HG02973 (cell line): ENCODE results near the gene FBXO8.

Experiments used
- ATAC-seq: cut with Tn5 transposase; IDR thresholded peaks from one replicate; pipeline ENCODE4 v1.9.1; 2021; ENCODE audit warnings: moderate library complexity; ENCODE audit not compliant: unreplicated experiment

The FBXO8 gene

DNA sequence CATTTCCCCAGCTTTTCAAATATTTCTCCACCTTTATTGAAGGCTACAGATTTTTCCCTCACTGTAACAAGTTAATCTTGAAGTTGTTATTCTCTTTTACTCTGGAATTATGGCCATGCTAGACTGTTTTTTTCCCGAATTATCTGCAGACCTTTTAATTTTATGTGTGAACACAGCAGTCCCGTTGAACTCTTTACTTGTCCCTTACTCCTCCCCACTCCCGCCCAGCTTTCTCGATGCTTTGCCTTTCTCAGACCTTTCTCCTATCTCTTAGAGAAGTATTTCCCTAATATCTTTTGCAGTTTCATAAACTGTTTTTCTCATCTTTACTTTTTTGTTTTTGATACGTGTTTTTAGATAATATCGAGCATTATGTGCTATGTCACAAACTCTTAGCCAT is 1.0 kb upstream of the FBXO8 start:
- ATAC-seq: no peak

DNA sequence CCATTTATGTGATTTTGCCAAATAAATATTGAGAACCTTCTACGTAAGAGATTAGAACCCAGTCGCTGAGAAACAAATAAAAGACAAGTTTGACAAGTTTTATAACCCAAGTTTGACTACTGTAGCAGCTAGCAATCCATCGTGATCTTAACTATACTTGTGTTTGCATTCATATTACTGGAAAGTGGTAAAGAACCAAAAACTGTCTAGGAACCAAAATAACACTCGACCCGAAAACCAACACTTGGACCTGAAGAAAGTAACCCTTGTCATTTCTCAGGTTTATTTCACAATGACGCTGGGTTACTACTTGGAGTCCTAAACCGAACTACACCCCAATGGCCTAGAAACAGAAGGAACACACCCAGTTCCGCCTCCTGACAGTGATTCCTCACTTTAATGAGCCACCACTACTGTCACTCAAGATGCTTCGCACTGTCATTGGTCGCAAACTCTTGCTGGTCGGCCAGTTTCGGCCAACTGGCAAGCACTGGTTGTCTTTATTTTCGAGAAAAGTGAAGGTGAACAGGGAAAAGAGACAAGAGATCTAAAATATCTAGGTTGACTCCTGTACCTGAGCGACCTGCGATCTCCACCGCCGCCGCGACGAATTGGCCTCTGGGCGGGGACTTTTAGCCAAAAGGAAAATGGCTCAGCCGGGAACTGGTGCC is 496 bp downstream of the FBXO8 start:
- ATAC-seq: peak; percentile 98

- ATAC-seq: no peak
These were observed 1.6 kb downstream of the FBXO8 start for GRCh38 chr4:174281901-174282300.

DNA sequence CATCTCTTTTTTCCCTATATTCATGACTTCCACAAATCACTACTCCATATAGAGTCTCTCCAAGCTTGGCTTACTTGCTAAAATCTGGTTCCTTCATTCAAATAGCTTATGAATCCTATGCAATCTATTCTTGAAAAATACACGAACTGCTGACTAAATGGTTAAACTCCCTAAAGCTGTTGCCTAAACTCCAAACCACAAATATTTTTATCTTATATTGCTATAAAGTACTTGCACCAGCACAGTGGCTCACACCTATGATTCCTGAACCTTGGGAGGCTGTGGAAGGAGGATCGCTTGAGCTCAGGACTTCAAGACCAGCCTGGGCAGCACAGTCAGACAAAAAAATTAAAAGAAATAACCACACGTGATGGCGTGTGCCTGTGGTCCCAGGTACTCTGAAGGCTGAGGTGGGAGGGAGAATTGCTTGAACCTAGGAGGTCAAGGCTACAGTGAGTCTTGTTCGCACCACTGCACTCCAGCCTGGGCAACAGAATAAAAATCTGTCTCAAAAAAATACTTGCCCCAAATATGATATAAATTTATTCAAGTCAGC is 2.2 kb downstream of the FBXO8 start:
- no peak for ATAC-seq

DNA sequence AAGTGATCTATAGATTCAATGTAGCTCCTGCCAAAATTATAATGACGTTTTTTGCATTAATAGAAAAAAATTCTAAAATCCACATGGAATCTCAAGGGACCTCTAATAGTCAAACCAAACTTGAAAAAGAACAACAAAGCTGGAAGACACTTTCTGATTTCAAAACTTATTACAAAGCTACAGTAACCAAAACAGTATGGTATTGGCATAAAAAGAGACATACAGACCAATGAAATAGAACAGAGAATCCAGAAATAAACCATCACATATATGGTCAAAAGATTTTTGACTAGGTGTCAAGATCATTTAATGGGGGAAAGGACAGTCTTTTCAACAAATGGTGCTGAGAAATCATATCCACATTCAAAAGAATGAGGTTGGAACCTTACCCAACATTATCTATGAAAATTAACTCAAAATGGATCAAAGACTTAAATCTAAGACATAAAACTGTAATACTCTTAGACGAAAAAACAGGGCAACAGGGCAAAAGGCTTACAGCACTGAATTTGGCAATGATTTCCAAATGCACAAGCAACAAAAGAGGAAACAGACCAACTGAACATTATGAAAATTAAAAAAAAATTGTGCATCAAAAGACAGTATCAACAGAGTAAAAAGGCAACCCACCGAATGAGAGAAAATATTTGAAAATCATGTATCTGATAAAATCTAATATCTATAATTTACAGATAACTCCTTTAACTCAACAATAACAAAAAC is 3.9 kb downstream of the FBXO8 start:
- no peak for ATAC-seq

- no peak for ATAC-seq
These were observed 5.0 kb downstream of the FBXO8 start for GRCh38 chr4:174278467-174278866.

DNA sequence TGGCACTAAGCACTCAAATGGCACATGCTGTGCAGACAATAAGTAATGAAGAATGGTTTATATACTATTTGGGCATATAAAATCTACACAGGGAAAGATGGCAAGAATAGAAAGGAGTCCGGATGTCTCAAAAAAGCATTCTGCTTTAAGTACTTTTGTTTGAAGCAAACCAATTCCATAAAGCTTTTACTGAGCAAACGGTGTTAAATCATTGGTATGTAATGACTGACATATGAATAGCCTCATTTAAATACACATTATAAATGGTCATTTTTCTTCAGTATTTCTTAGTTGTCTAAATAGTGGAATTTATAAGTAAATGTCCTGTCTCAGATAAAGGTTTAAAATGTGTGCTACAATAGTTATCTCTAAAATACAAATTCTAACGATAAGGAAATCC is 6.0 kb downstream of the FBXO8 start:
- ATAC-seq: no peak

DNA sequence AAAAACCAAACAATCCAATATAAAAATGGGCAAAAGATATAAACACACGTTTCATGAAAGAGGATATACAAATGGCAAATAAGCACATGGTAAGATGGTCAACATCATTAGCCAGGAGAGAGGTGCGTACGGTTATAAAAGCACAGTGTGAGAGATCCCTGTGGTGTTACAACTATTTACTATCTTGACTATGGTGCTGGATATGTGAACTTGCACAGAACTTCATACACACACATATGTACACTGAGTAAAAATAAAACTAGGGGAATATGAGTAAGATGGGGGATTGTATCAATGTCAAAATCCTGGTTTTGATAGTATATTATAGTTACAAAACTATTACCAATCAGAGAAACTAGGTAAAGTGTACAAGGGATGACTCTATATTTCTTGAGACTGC is 8.4 kb downstream of the FBXO8 start:
- ATAC-seq: no peak

- ATAC-seq: no peak
These were observed 9.0 kb downstream of the FBXO8 start for GRCh38 chr4:174274436-174274835.

DNA sequence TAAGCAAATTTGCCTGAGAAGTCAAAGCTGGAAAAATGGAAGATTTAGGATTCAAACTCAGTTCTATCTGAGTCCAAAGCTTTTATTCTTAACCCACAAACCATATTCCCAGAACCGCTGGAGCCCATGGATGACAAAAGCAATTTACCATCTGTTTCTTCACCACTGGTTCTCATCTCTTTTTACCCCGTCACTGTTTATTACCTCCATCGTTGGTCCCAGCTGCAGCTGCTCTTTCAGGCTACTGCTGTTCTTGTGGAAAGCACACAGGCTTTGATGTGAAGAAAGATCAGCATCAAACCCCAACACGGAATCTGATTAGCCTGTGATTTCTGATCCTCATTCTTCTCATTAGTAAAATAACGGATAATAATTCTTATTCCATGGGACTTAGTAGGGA is 9.5 kb downstream of the FBXO8 start:
- no peak for ATAC-seq

DNA sequence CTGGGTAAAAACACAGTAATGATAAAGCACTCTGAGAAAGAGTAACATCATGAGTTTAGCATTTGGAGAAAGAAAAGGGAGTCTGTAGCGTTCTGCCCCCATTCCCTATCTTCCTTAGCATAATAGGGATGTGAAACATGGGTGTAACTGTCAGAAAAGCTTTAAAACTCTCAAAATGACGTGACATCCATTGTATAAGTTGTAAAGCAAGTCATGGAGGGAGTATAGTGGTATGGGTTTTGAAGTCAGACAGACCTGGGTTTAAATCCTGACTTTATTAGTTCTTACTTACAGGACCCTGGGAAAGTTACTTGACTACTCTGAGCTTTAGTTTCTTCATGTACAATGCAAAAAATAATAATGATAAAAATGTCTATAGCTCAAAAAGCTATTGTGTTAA is 17.1 kb downstream of the FBXO8 start:
- no peak for ATAC-seq

- ATAC-seq: no peak
These were observed 17.6 kb downstream of the FBXO8 start for GRCh38 chr4:174265916-174266315.

DNA sequence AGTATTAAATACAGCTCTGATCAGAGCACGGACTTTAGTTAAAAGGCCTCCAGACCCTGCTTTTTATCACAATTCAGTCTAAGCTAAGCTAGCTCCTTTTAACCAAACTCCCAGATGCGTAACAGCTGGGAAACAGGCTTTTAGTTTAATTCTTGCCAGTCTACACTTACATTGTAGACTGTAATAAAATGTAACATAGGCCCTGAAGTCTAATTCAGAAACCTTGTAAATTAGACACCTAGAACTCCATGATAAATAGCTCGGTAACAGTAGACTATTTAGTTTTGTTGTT is 20.1 kb downstream of the FBXO8 start:
- ATAC-seq: no peak

DNA sequence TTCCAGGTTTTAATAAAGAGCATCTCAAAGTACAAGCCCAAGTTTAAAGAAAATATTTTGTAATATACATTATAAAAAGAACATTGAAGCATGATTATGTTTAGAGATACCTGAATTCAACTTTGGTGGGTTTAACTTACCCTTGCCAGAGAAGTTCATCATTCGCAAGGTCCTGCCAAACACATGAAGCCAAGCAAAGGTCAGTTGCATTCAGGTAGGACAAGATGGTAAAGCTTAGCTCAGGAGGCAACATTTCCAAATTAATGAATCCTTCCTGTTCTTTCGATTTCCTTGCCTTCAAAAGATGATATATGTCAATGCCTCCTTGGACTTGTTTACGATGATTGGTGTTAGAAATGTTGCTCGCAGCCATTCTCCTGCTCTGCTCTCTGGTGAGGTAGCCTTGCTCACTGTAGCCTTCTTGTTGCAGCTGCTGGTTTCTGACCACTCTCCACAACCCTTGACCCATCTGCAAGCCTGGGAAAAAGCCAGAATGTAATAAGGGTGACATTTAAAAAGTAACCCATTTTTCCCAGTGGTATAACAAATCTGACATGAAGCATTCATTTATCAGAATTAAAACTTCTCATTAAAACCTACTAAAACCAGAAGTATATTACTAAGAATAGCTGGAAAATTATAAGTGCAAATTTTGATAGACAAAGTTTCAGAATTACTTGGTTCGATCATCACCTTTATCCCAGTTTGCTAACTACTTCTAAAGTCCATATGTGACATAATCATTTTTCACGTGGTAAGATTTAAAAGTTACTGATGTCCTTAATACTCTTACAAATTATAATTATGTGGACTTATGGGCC is 20.6 kb downstream of the FBXO8 start:
- ATAC-seq: no peak

GRCh38 chr4:174261432-174261831 is 22.0 kb downstream of the FBXO8 start:
- peak; percentile 58 for ATAC-seq

GRCh38 chr4:174260099-174260498 is 23.4 kb downstream of the FBXO8 start:
- ATAC-seq: peak; percentile 56

DNA sequence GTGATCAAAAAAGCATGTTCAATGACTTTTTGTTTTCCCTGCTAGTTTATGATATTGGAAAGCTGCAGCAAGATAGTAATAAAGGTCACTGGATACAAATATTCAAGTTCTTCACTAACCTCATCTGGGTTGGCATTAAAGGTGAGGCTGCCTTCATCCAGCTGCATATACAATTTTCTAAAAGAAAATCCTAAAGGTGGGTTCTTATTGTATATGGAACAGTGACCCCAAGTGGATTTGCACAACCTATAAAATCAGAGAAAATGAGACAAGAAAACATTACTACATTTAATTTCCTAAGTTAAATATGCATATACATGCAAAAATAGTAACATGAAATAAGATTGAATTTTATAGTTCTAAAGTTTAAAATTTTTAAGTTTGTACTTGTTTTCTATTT is 23.9 kb downstream of the FBXO8 start:
- no peak for ATAC-seq

DNA sequence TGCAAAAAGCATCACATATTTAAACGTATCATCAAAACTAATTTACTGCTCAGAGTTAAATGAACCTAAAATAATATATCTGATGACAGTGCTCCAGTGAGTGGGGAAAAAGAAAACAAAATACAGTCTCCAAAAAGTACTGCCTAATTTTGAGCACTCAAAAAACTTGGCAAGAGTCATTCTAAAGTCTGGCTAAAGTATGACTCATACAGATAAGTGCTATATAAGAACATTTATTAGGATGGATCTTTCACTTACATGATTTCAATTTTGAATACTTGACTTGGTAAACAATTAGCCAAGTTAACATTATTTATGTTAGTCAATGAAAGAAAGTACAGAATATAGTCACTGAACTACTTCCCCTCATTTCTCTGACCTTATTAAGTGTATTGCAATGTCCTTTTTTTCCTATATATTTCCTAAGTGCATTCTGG is 27.2 kb downstream of the FBXO8 start:
- no peak for ATAC-seq

DNA sequence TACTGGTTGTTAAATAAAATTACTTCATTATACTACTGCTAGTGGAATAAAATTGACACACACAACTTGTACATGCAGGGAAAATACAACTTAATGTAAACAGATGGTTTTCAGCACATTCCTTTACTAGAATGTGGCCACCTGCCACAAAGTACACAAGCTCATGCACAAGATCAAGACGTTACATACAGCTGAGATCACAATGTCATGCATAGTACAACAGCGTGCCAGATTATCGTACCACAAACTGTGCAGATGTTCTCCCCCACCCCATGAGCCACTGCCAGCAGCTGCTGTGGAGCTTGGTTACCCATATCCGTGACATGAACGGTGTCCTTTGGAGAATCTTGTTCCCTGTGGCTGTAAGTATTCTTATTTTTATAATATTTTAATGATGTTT is 27.7 kb downstream of the FBXO8 start:
- ATAC-seq: no peak

DNA sequence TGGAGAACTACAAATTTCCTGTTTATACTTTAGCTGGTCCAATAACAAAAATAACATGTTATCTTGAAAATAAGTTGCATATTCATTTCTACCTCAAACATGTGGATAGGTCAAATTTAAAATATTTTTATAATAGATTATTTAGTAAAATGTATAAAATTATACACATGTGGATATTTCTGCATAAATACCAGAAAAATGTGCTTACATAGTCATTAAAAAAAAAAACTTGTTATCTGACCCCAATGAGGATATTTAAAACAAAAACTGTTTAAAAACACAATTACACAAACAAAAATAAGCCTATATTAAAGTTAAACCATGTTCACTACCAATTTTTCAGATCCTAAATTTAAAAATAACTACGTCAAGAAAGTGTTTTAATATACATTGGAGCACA is 28.1 kb downstream of the FBXO8 start:
- ATAC-seq: no peak

DNA sequence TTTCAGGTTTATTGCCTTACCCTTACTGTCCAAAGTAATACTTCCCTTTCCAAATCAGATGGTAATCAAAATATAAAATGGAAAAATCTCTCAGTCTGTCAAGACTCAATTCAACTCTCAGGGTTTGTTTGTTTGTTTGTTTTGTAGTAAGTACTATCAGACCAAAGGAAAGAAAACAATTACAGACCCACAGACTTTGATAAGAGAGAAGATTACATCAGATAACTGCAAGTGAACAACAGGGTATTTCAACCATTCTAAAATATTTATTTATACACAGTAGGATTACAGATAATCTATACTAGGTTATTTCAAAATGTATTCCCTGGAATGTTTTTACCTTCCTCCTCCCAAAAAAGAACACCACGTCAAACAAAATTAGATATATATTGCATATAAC is 28.9 kb downstream of the FBXO8 start:
- no peak for ATAC-seq

GRCh38 chr4:174252412-174252811 is 31.1 kb downstream of the FBXO8 start:
- ATAC-seq: no peak
